ENCODE measurements around the gene PIGU. TPM values are rescaled to one million over a fixed set of nuclear protein-coding genes. Genes with fewer than 3 reads are reported as not detected.

PIGU gene
- polyA plus RNA-seq, 1 of the 3 experiments (the other 2 are of a cell fraction) = 40.3 TPM

- TF ChIP-seq CHD2 (IDR thresholded peaks at IDR 0.05; ENCODE audit: low read length, partially characterized antibody) (no peak), EZH2phosphoT487 (IDR thresholded peaks at IDR 0.05; ENCODE audit: borderline replicate concordance, low read depth) (no peak), CTCF (IDR thresholded peaks at IDR 0.05) (no peak), REST (IDR thresholded peaks at IDR 0.05; ENCODE audit: low read depth, low read length) (no peak), USF1 (IDR thresholded peaks at IDR 0.05; ENCODE audit: borderline replicate concordance, low read depth) (no peak), TAF1 (IDR thresholded peaks at IDR 0.05; ENCODE audit: borderline replicate concordance, low read depth, low read length) (no peak)
These were observed 163.9 kb downstream of the PIGU start for GRCh38 chr20:34512955-34513419.

GRCh38 chr20:34512266-34512954 is 164.5 kb downstream of the PIGU start:
- H3K4me1 ChIP-seq (ENCODE audit: control insufficient read depth in 1 of 2, insufficient read depth in 2 of 2, low read depth in 1 of 2, low read length in 1 of 2) = peaks cover 0 to 6% of the 10 kb centered on the region in 2 experiments; a peak in 2 of 4 replicates
- H3K27me3 ChIP-seq (ENCODE audit: insufficient read depth) = no peaks in the 10 kb centered on the region
- ChIA-PET CTCF (interaction anchor here (0.7 to 1.7 kb wide), 4 partner anchors 10 to 200 kb away, joined by 3 to 5 read pairs (median 4); no protein-coding TSS in a partner anchor), POLR2A (no interaction called here)
- no peak overlapping the region for H3K9ac ChIP-seq
- no peak overlapping the region for H3K4me2 ChIP-seq
- no peaks in the 10 kb centered on the region for H3K9me3 ChIP-seq
- H2AFZ ChIP-seq (ENCODE audit: low read depth) = no peak overlapping the region
- H4K20me1 ChIP-seq (ENCODE audit: insufficient read depth) = no peaks in the 10 kb centered on the region
- WGBS (ENCODE audit: low lambda C conversion rate) = 94% methylated on average over 4 of the region's 4 CpGs
- H3K79me2 ChIP-seq (ENCODE audit: insufficient read depth) = peaks cover 9% of the 10 kb centered on the region
- H3F3A ChIP-seq (replicated peaks; ENCODE audit: insufficient read depth) = peaks cover 22% of the 10 kb centered on the region
- H3K36me3 ChIP-seq (replicated peaks in 1 of 2; ENCODE audit: control insufficient read depth in 1 of 2, insufficient read depth in 2 of 2, low read length in 1 of 2) = peaks cover 42 to 47% of the 10 kb centered on the region in 2 experiments
- H3K9me2 ChIP-seq = no peaks in the 10 kb centered on the region
- DNase-seq = no peak
- H3K4me3 ChIP-seq (ENCODE audit: low read depth in 2 of 2, low read length in 1 of 2) = no peak overlapping the region
- peak overlapping the region in 1 of 2 experiments; percentile 5; a peak in 1 of 4 replicates for H3K27ac ChIP-seq (ENCODE audit: low read depth in 2 of 2, low read length in 1 of 2)
- no peak for TF ChIP-seq RCOR1 (IDR thresholded peaks at IDR 0.05; ENCODE audit: low read length)
- TF ChIP-seq ZBTB33 (IDR thresholded peaks at IDR 0.05; ENCODE audit: borderline replicate concordance, low read depth) = no peak
- no peak for TF ChIP-seq EP300 (IDR thresholded peaks at IDR 0.05; ENCODE audit: borderline replicate concordance in 1 of 2, low read depth in 1 of 2, low read length in 1 of 2)
- no peak for TF ChIP-seq POLR2AphosphoS5 (IDR thresholded peaks at IDR 0.05; ENCODE audit: low read depth, low read length)
- no peak for TF ChIP-seq REST (IDR thresholded peaks at IDR 0.05; ENCODE audit: low read depth, low read length)
- no peak for TF ChIP-seq RAD21 (IDR thresholded peaks at IDR 0.05; ENCODE audit: low read length)

More at GRCh38 chr20:34512955-34513419, 163.9 kb downstream of the PIGU start:
- Histone ChIP-seq H3K9ac (no peak overlapping the region), H3K9me2 (no peaks in the 10 kb centered on the region), H3F3A (replicated peaks; ENCODE audit: insufficient read depth) (peaks cover 21% of the 10 kb centered on the region), H3K9me3 (no peaks in the 10 kb centered on the region), H4K20me1 (ENCODE audit: insufficient read depth) (0 out of 2 replicates have a peak, but pooled peaks cover under 1% of the 10 kb centered on the region), H3K4me2 (no peak overlapping the region), H3K79me2 (ENCODE audit: insufficient read depth) (peaks cover 15% of the 10 kb centered on the region), H3K27me3 (ENCODE audit: insufficient read depth) (no peaks in the 10 kb centered on the region), H3K27ac (ENCODE audit: low read depth in 2 of 2, low read length in 1 of 2) (peak overlapping the region in 1 of 2 experiments; percentile 5; a peak in 1 of 4 replicates), H3K4me1 (ENCODE audit: control insufficient read depth in 1 of 2, insufficient read depth in 2 of 2, low read depth in 1 of 2, low read length in 1 of 2) (peaks cover 0 to 9% of the 10 kb centered on the region in 2 experiments; a peak in 2 of 4 replicates), H2AFZ (ENCODE audit: low read depth) (no peak overlapping the region), H3K36me3 (replicated peaks in 1 of 2; ENCODE audit: control insufficient read depth in 1 of 2, insufficient read depth in 2 of 2, low read length in 1 of 2) (peaks cover 37 to 41% of the 10 kb centered on the region in 2 experiments), H3K4me3 (ENCODE audit: low read depth in 2 of 2, low read length in 1 of 2) (no peak overlapping the region)
- POLR2A ChIA-PET = no interaction called here
- no peak for DNase-seq
- CTCF ChIA-PET = interaction anchor here (0.7 to 1.7 kb wide), 4 partner anchors 9 to 200 kb away, joined by 3 to 5 read pairs (median 4); no protein-coding TSS in a partner anchor
